ENCODE measurements around the gene PDLIM7. TPM values are rescaled to one million over a fixed set of nuclear protein-coding genes. Genes with fewer than 3 reads are reported as not detected.

PDLIM7 gene
- polyA plus RNA-seq, 4 donors: 82.9 to 129 (median 96.9) TPM

Other genes starting within 250 kb of the PDLIM7 start
- gene RAB24, start 193.9 kb downstream of the PDLIM7 start, polyA plus RNA-seq (ENCODE audit: insufficient read length in 4 of 4): 10 to 100 TPM; 24.8 to 38.2 (median 27.3) TPM
- 100 to 1,000 TPM; 123 to 153 (median 136) TPM for gene PRELID1, start 193.8 kb downstream of the PDLIM7 start, polyA plus RNA-seq (ENCODE audit: insufficient read length in 4 of 4)
- 10 to 100 TPM; 13.7 to 23.2 (median 14.5) TPM for gene MXD3, start 185.7 kb downstream of the PDLIM7 start, polyA plus RNA-seq (ENCODE audit: insufficient read length in 4 of 4)
- gene LMAN2, start 145.9 kb downstream of the PDLIM7 start, polyA plus RNA-seq (ENCODE audit: insufficient read length in 4 of 4): 100 to 1,000 TPM; 114 to 166 (median 126) TPM
- 10 to 100 TPM; 11.9 to 18.7 (median 15.3) TPM for gene RGS14, start 139.7 kb downstream of the PDLIM7 start, polyA plus RNA-seq (ENCODE audit: insufficient read length in 4 of 4)
- gene SLC34A1, start 113.2 kb downstream of the PDLIM7 start, polyA plus RNA-seq (ENCODE audit: insufficient read length in 4 of 4): 100 to 1,000 TPM; 134 to 198 (median 174) TPM
- 1 to 10 TPM in 3 of 4 donors, under 1 TPM in 1; 0.50 to 2.2 (median 1.1) TPM for gene PFN3, start 96.9 kb downstream of the PDLIM7 start, polyA plus RNA-seq (ENCODE audit: insufficient read length in 4 of 4)
- gene F12, start 88.0 kb downstream of the PDLIM7 start, polyA plus RNA-seq (ENCODE audit: insufficient read length in 4 of 4): 10 to 100 TPM in 1 of 4 donors, 1 to 10 TPM in 3; 4.6 to 11.3 (median 5.8) TPM
- gene GRK6, start 70.9 kb downstream of the PDLIM7 start, polyA plus RNA-seq (ENCODE audit: insufficient read length in 4 of 4): 10 to 100 TPM; 20.4 to 29.2 (median 23.0) TPM
- gene PRR7, start 50.8 kb downstream of the PDLIM7 start, polyA plus RNA-seq (ENCODE audit: insufficient read length in 4 of 4): 1 to 10 TPM in 3 of 4 donors, under 1 TPM in 1; 0.83 to 3.8 (median 1.2) TPM
- 100 to 1,000 TPM; 169 to 203 (median 179) TPM for gene DBN1, start 24.0 kb downstream of the PDLIM7 start, polyA plus RNA-seq (ENCODE audit: insufficient read length in 4 of 4)
- 1 to 10 TPM; 3.6 to 6.3 (median 4.8) TPM for gene DOK3, start 12.2 kb upstream of the PDLIM7 start, polyA plus RNA-seq (ENCODE audit: insufficient read length in 4 of 4)
- gene DDX41, start 19.4 kb upstream of the PDLIM7 start, polyA plus RNA-seq (ENCODE audit: insufficient read length in 4 of 4): 10 to 100 TPM; 85.1 to 97.1 (median 91.8) TPM
- 10 to 100 TPM; 68.7 to 99.1 (median 75.3) TPM for gene FAM193B, start 57.0 kb upstream of the PDLIM7 start, polyA plus RNA-seq (ENCODE audit: insufficient read length in 4 of 4)
- 100 to 1,000 TPM; 145 to 194 (median 166) TPM for gene TMED9, start 94.6 kb upstream of the PDLIM7 start, polyA plus RNA-seq (ENCODE audit: insufficient read length in 4 of 4)
- gene B4GALT7, start 102.5 kb upstream of the PDLIM7 start, polyA plus RNA-seq (ENCODE audit: insufficient read length in 4 of 4): 10 to 100 TPM; 20.9 to 29.1 (median 22.1) TPM